ENCODE data around the gene ACTN4.
"Not testable (repeated sequence)": the region's sequence is repeated elsewhere in the genome, so short reads cannot be mapped to it uniquely, and the experiment has no call there.

ACTN4 gene

GRCh38 chr19:38741670-38742069, 94.2 kb downstream of the ACTN4 start:
- no peak for DNase-seq

- no peak for DNase-seq
Measured at GRCh38 chr19:38742296-38742695, 94.8 kb downstream of the ACTN4 start.

GRCh38 chr19:38742906-38743305, 95.5 kb downstream of the ACTN4 start:
- DNase-seq = no peak

- DNase-seq = no peak
Measured at GRCh38 chr19:38743394-38744297, 96.2 kb downstream of the ACTN4 start.

GRCh38 chr19:38744298-38744681, 96.8 kb downstream of the ACTN4 start, which contains the start of gene CAPN12:
TSS of gene CAPN12 (minus strand) at chr19:38744474. CDS start at chr19:38744165, 309 bp downstream.
- no peak for DNase-seq

- DNase-seq = no peak
Measured at GRCh38 chr19:38744874-38745273, 97.4 kb downstream of the ACTN4 start.

GRCh38 chr19:38745316-38745715, 97.9 kb downstream of the ACTN4 start:
- DNase-seq = no peak

GRCh38 chr19:38753783-38754182, 106.3 kb downstream of the ACTN4 start:
- DNase-seq = not testable (repeated sequence)

- not testable (repeated sequence) for DNase-seq
Measured at GRCh38 chr19:38754196-38754595, 106.7 kb downstream of the ACTN4 start.

- DNase-seq = no peak
Measured at GRCh38 chr19:38759590-38760003, 112.1 kb downstream of the ACTN4 start.

- not testable (repeated sequence) for DNase-seq
Measured at GRCh38 chr19:38760805-38761517, 113.5 kb downstream of the ACTN4 start.

- not testable (repeated sequence) for DNase-seq
Measured at GRCh38 chr19:38761884-38762389, 114.5 kb downstream of the ACTN4 start.

GRCh38 chr19:38763795-38764220, 116.4 kb downstream of the ACTN4 start:
- DNase-seq = no peak

GRCh38 chr19:38765214-38765613, 117.8 kb downstream of the ACTN4 start:
- no peak for DNase-seq

GRCh38 chr19:38766276-38767047, 119.0 kb downstream of the ACTN4 start:
- DNase-seq = no peak

- no peak for DNase-seq
Measured at GRCh38 chr19:38769635-38770211, 122.3 kb downstream of the ACTN4 start.

- not testable (repeated sequence) for DNase-seq
Measured at GRCh38 chr19:38770228-38770948, 122.9 kb downstream of the ACTN4 start.

- not testable (repeated sequence) for DNase-seq
Measured at GRCh38 chr19:38770949-38771275, 123.5 kb downstream of the ACTN4 start.

GRCh38 chr19:38771569-38771968, 124.1 kb downstream of the ACTN4 start:
- DNase-seq = not testable (repeated sequence)

- no peak for DNase-seq
Measured at GRCh38 chr19:38773469-38774177, 126.2 kb downstream of the ACTN4 start, which contains the start of gene LGALS7. TSS of gene LGALS7 (minus strand) at chr19:38773517. CDS start at chr19:38773492, 25 bp downstream.
